Measurements from ENCODE around the gene RTP3.
"Not testable (repeated sequence)": the region's sequence is repeated elsewhere in the genome, so short reads cannot be mapped to it uniquely, and the experiment has no call there.

RTP3 gene

DNA sequence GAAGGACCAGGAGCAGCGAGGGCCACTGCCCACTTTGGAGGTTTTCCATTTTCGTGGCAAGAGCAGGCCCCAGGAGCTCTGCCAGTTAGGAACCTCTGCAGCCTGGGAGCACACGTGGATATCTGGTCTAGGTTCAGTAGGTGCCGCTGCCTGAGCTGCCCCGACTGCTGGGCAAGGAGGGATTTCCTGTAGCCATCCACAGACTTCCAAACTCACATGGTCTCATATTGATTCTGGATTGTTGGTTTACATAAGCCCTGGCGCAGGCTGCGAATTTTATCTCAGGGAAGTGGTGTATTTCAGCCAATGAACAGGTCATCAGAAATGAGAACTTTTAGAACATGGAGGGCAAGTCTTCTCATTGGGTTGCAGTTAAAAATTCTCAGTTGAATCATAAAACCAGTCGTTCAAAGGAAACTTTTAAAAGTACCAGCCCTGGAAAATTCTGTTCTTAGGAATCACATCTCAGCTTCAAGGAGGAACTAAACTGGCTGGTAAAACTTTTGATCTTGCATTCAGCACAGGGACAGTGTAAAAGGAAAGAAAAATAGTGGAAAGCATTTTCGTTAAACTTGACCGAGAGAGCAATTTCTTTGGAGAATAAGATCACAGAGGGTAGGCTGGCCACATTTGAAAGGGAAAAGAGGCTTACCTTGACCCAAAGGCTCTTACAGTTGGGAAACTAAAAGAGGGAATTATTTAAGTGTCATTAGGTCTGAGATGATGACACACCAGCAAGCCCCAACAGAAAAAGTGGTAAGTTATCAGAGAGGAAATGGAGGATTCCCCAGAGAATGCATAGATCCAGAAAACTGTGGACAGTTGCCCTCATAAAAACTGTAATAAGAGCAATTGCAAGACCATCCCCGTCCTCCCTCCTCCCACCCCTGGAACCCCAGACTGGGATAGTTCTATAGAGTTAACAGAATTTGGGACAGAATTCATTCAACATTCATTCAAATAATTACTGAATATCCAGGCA is 6.4 kb upstream of the RTP3 start:
- no peak for DNase-seq (ENCODE audit: low read depth)

DNA sequence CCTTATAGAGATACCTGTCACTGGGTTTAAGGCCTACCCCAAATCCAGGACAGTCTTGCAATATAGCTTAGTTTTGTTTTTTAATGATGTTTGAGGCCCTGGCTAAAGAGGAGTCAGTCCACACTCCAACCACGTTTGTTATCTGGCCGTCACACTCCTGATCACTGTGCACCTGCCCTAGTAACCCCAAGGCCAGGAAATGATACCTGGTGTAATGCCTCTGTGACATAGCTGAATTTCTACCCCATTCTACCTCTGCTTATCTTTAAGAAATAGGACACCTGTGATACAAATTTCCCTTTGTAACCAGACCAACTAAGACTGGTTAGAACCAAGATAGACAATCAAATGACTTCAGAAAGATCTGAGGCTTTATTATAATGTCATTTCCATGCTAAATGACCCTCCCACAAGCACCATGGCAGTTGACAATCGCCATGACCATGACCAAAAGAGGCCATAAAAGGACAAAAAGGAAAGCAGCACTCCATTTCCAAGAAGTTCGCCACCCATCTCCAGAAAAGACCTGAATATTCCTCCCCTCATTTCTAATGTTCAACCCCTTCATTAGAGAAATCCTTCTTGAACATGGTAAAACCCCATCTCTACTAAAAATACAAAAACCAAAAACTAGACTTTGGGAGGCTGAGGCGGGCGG is 4.8 kb upstream of the RTP3 start:
- DNase-seq (ENCODE audit: low read depth), result no peak

DNA sequence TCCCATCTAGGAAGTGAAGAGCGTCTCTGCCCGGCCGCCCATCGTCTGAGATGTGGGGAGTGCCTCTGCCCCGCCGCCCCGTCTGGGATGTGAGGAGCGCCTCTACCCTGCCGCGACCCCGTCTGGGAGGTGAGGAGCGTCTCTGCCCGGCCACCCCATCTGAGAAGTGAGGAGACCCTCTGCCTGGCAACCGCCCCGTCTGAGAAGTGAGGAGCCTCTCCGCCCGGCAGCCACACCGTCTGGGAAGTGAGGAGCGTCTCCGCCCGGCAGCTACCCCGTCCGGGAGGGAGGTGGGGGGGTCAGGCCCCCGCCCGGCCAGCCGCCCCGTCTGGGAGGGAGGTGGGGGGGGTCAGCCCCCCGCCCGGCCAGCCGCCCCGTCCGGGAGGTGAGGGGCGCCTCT is 3.3 kb upstream of the RTP3 start:
- not testable (repeated sequence) for DNase-seq (ENCODE audit: low read depth)

DNA sequence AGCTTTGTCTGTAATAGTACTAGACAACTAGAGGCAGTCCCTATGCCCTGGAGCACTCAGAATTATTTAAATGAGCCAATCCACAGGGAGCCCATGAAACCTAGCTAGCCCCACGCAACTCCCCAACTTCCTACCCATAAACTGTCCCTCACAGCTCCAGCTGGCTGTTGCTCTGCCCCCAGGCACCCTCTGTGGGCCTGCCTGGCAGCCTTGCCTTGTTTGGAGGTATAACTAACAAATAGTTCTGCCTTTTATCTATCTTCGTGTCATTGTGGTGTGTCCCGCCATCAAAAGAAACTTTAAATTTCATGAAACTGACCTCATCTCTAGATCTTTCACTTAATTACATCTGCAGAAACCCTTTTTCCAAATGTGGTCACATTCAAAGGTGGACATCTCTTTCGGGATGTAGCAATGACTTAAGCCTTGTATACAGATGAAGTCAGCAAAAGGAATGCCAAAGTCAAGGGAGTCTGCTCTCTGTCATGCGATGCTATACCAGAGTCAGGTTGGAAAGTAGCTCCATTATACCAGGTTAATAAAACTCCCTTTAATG is 1.8 kb upstream of the RTP3 start:
- DNase-seq (ENCODE audit: low read depth), result no peak

DNA sequence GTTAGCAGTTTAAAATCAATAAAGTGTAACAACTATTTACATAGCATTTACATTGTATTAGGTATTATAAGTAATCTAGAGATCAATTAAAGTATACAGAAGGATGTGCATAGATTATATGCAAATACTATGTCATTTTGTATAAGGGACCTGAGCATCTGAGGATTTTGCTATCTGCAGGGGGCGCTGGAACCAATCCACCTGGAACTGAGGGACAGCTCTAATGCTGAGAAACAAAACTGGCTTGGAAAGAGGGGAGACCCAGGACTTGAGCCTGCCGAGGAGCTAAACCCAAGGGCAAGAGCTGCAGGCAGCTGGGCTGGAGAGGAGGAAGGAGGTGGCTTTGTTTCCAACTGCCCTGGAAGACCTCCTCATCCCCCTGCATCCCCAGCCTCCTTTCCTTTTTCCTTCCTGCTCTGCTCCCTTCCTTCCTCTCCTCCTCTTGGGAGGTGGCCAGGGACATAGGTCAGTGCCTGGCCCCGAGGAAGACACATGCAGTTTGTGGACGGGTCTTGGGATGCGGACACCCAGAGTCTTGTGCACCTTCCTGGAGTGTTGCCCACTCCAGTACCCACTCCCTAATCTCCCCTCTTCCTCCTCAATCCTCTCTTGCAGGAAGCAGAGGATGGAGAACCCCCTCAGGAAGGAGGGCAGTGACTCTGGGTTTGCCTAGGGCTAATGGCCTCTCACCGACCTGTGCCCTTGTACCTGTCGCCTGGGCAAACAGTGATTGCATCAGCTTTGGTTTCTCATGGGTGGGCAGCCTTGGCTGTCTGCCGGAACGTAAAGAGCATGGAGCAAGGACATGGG is 825 bp upstream of the RTP3 start:
- no peak for DNase-seq (ENCODE audit: low read depth)

DNA sequence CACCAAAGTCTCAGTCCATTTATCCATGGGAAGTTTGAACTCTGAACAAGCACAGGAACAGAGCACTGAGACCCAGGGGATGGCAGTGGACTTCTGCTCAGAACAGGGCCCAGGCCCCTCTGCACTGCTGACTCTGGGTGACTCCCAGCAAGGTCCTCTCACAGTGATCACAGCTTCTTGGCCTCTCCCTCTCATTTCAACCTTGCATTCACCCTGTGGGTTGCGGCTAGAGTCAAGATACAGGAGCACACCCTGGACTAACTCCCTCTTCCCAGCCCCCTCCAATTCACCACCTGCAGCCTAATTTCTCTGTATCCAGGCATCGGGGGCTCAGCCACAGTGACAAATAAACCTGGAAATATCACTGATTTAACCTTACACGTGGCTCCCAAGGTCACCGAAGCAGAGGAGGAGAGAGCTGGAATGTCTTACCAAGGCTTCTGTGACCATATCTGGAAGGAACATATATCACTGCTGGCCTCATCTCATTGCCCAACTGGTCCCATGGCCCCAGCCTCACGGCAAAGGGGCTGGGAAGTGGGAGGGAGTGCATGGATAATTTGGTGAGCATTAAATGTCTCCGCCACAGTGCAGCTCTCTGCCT is 1.2 kb downstream of the RTP3 start:
- no peak for DNase-seq (ENCODE audit: low read depth)

DNA sequence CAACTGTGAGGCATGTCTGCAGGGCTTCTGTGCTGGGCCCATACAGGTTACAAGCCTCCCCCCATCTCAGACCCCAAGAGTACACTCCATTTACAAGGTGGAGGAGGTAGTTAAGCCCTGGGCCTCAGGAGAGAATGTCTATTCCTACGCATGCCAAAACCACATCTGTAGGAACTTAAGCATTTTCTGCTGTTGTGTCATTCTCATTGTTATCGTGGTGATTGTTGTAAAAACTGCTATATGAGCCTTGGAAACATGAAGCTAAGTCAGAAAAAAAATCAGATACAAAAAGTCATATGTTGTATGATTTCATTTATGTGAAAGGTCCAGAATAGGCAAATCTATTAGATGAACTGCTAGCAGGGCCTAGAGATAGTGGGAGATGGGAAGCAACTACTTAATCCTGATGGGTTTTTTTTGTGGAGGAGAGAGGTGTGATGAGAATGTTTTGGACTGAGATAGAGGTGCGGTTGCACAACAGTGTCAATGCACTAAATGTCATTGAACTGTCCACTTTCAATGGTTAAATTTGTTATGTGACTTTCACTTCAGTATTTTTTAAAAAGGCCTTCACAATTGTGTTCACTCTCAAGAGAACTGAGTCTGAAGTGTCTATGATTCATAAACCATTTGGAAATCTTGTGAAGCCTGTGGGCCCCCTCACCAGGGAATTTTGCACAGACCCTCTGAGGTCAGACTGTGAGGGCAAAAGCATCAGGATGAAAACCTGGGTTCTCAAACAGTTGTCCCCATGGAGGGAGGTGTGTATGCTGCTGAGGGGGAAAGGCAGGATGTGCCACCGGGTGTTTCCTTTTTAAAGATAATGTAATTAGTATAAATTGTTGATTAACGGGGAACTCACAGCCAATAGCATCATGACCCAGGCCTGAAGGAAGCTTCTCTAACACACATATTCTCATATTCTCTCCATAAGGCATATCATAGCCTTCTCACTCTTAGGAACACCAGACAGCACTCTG is 3.2 kb downstream of the RTP3 start:
- DNase-seq (ENCODE audit: low read depth), result no peak

DNA sequence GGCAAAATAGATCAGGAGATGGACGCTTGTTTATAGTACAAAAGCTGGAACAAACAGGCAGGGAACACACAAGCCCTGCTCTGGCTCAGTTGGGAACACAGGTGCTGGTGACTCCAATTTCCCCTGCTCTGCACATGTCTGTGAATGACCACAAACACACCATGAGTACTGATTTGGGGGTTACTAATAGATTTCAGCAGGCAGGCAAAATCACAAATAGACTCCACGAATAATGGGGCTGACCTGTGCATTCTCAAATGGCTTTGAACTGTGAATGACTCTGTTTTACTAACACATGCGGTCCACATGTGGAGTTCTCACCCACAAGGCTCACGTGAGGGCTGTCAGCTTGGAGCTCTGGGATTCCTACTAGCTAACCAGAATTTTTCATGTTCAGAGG is 3.9 kb downstream of the RTP3 start:
- DNase-seq (ENCODE audit: low read depth), result no peak

DNA sequence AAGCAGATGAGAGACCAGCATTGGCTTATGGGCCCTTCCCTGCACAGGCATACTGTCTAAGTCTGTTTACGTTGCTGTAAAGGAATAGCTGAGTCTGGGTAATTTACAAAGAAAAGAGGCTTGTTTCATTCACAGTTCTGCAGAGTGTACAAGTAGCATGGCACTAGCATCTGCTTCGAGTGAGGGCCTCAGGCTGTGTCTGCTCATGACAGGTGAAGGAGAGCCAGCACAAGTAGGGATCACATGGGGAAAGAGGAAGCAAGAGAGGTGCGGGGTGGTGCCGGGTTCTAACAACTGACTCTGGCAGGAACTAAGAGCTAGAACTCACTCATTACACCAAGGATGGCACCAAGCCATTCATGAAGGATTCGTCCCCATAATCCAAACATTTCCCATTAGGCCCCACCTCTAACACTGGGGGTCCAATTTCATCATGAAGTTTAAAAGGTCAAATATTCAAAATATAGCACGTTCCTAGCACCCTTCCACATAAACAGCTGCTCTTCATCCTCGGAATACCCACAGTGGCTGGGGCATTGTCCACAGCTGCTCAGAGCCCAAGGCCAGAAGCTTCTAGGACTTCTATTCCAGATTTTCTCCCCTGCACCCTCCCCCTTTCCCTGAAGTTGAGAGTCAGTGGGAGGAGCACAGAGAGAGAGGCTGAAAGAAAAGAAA is 5.6 kb downstream of the RTP3 start:
- DNase-seq (ENCODE audit: low read depth), result no peak

DNA sequence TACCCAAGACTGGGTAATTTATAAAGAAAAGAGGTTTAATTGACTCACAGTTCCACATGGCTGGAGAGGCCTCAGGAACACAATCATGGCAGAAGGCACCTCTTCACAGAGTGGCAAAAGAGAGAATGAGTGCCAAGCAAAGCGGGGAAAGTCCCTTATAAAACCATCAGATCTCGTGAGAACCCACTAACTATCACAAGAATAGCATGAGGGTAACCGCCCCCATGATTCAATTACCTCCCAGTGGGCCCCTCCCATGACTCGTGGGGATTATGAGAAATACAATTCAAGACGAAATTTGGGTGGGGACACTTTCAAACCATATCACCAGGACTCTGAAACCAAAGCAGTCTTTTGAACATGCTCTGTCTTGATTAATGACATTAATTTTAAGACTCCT is 7.0 kb downstream of the RTP3 start:
- DNase-seq (ENCODE audit: low read depth), result no peak

DNA sequence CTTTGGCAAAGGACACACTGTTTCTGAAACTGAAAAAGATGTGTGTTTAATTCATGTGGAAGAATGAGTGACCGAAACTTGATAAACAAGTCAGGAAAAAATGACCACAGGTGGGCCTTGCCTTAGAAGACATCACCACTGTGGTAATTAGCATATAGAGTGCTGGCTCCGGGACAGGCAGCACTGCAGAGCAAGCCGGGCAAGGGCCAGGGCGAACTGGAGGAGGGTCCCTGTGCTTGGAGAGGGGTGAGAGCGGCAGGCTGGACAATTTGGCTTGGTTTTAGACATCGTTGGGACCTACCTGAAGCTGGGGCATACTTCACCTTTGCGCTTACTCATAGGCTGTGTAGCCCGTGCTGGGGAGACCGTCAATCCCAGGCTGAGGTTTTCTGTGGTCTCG is 8.2 kb downstream of the RTP3 start:
- DNase-seq (ENCODE audit: low read depth), result no peak

DNA sequence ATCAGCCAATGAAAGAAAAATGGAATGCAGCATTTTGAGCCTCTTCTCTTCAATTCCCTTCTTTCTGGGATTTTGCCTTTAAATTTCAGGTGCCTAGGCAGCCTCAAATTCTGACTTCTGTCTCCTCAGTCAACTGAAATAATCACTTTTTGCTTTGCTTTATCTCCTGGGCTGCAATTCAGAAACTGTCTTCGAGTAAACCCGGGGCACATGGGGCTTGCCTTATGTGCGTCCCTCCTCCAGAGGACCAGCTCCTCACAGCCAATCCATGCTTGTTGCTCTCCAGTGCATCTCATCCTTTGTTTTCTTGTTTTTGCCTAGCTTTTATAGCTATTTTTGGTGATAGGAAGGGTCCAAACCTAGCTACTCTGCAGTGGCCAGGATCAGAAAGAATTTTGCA is 8.8 kb downstream of the RTP3 start:
- no peak for DNase-seq (ENCODE audit: low read depth)

DNA sequence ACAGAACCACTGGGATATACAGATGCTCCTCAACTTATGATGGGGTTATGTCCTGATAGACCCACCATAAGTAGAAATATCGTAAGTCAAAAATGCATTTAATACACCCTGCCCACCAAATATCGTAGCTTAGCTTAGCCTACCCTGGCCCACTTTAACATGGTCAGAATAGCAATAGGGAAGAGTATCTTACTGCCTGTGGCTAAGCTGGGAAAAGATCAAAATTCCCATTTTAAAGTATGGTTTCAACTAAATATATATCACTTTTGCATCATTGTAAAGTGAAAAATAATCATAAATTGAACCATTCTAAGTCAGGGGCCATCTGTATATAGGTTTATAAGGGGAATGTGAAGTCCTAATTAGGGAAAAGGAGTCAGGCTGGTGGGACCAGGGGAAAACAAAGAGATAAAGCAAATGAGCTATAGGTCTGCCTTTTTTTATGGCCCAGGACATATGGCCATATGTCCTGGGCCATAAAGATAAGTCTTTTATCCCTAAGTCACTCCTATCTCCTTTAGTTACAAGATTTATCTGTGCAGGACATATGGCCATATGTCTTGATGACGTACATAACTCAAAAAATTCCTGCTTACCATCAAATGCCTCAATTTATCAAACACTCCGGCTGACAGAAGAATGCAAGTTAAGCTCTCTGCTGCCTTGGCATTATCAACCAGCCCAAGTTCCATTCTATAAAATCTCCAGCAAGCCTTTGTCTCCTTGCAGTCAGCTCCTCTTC is 11.2 kb downstream of the RTP3 start:
- DNase-seq (ENCODE audit: low read depth), result no peak

DNA sequence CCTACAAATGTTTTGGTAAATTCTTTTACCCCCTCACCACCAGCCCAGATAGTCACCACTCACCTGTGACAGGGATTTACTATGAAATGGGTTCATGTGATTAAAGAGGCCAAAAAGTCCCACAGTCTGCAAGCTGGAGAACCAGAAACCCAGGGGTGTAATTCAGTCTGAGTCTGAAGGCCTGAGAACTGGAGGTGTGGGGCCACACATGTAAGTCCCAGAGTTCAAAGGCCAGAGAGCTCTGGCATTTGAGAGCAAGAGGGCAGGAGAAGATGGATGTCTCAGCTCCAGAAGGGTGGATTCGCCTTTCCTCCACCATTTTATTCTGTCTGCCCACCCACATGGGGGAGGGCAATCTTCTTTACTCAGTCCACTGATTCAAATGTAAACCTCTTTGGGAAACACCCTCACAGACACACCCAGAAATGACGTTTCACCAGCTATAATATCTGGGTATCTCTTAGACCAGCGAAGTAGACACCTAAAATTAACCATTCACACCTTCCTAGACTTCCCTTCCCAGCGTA is 11.9 kb downstream of the RTP3 start:
- no peak for DNase-seq (ENCODE audit: low read depth)

DNA sequence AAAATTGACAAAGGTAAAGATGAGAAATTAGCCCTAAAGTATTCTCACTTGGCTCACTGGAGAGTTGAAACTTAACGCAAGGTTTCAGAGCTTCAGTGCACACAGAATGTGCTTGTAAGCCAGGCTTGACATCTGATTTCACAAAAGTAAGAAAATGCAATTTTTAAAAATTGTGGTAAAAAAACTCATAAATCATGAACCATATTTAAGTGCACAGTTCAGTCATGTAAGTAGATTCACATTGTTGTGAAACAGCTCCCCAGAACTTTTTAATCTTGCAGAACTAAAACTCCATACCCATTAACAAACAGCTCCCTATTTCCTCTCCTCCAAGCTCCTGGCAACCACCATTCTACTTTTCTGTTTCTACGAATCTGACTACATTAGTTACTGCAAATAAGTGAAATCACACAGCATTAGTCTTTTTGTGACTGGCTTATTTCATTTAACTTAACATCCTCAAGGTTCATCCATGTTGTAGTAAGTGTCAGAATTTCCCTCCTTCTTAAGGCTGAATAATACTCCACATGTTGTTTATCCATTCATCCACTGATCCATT is 14.5 kb downstream of the RTP3 start:
- DNase-seq (ENCODE audit: low read depth), result no peak

DNA sequence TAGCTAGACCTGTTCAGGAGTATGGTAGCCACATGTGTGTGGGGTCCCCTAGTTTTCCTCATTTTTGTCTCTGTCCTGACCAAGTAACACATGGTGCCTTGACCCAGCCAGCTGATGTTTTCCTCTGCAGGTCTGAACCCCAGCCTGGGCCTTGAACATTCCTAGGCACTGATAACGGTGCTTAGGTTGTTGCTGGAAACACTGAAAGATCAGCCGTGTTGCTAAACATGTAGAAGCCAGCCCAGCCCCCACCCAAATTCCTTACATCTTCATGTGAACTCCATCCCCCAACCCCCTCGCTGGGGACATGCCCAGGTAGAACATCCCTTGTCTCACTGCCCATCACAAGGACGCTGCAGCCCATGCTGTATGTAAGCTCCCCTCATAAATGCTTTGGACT is 18.7 kb downstream of the RTP3 start:
- no peak for DNase-seq (ENCODE audit: low read depth)

DNA sequence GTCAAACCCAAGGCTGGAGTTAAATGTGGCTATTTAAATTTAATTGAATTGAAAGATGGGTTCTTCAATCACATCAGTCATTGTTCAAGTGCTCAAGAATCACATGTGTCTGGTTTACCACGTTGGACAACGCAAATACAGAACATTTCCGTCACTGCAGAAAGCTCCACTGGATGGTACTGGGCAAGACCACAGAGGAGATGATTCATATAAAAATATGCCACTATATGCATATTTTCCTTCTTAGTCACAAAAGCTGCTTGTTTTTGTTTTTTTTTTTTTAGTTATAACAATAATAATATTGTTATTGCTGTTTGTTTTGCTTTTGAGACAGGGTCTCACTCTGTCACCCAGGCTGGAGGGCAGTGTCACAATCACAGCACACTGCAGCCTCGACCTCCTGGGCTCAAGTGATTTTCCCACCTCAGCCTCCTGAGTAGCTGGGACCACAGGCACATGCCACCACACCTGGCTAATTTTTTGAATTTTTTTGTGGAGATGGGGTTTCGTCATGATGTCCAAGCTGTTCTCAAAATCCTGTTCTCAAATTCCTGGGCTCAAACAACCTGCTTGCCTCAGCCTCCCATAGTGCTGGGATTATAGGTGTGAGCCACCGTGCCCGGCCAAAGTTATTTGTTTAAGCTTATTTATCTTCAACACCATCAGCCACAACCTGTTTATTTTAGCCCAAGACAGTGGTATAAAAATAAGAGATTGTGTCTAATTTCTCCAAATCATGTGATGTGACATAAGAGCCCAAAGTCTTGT is 19.4 kb downstream of the RTP3 start:
- no peak for DNase-seq (ENCODE audit: low read depth)

DNA sequence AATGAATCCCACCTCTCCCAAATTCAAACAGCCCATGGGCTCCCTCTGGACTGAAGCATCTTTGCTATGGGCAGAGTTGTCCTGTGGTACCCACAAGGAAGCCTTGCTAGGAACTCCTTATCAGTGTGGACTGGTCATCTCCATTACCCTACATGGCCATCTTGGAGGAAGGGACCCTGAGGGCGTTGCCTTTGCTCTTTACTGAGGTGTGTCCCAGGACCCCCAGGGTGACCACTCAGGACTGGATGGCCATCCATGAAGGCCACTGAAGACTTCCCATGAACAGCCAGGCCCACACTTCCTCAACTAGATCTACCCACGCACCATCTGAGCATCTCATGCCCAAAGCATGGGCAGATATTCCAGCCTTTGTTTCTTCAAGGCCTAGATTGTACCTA is 20.0 kb downstream of the RTP3 start:
- DNase-seq (ENCODE audit: low read depth), result no peak

Measured in activated T-helper 9 cell treated with anti-CD3 and anti-CD28 coated beads, Interleukin-2, amount 50 U/mL, for 16 hours (primary cell).